Measurements from ENCODE around the gene PEX7. TPM values are rescaled to one million over a fixed set of nuclear protein-coding genes. Genes with fewer than 3 reads are reported as not detected.

The PEX7 gene
- total and polyA plus RNA-seq, 2 of the 8 experiments (the other 6 are each of a cell fraction or from before 2014, with no cell fraction given), result 6.4 to 11.0 TPM

DNA sequence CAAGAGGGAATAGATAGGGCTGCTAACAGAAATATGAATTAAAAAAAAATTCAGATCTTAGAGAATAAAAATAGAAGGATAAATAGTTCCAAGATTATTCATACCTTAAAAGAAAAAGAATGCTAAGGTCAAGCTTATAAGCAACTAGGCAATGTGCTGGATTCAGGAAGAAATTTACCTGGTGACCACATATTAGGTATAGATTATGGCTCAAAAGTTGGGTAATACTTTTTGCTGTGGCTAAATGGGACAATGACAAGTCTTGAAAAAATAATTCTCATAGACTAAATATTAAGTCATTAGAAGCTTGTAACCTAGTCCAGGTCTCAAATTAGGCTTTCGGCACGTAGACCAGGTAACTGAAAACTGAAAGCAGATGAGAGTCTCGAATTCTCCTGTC is 47.3 kb upstream of the PEX7 start:
- WGBS, 2 experiments (ENCODE audit: extremely low coverage in 1 of 2, insufficient coverage in 1 of 2, insufficient read length in 1 of 2, insufficient replicate concordance in 2 of 2, low coverage in 1 of 2, low lambda C conversion rate in 2 of 2, missing lambda C conversion rate in 1 of 2), result 87% methylated on average over 3 of the region's 3 CpGs; no CpG with 5 or more reads in 1 of the 2 experiments
- no peak for TF ChIP-seq NANOG (IDR thresholded peaks at IDR 0.05; ENCODE audit: insufficient read depth, low read depth, low read length, poor library complexity, severe bottlenecking)
- TF ChIP-seq BRCA1 (IDR thresholded peaks at IDR 0.05; ENCODE audit: low read depth, low read length), result no peak
- TF ChIP-seq RBBP5 (IDR thresholded peaks at IDR 0.05; ENCODE audit: borderline replicate concordance, low read depth, low read length), result no peak
- no peak for TF ChIP-seq RAD21 (IDR thresholded peaks at IDR 0.05 in 1 of 2, conservative IDR thresholded peaks at IDR 0.05 in 1 of 2; ENCODE audit: low read depth in 2 of 2, low read length in 2 of 2)
- no peak for TF ChIP-seq POLR2AphosphoS5 (IDR thresholded peaks at IDR 0.05; ENCODE audit: low read depth, low read length)
- TF ChIP-seq ASH2L (IDR thresholded peaks at IDR 0.05; ENCODE audit: low read length), result no peak
- no peak for TF ChIP-seq YY1 (IDR thresholded peaks at IDR 0.05; ENCODE audit: low read depth, low read length)
- no peak for TF ChIP-seq MAFK (IDR thresholded peaks at IDR 0.05; ENCODE audit: low read depth, low read length)
- TF ChIP-seq CHD2 (IDR thresholded peaks at IDR 0.05; ENCODE audit: low read length), result no peak
- no peak for TF ChIP-seq EZH2 (IDR thresholded peaks at IDR 0.05; ENCODE audit: low read depth, low read length, severe bottlenecking)
- no peak for TF ChIP-seq CTBP2 (IDR thresholded peaks at IDR 0.05; ENCODE audit: borderline replicate concordance, insufficient read depth, insufficient read length, low read length)
- no peak for TF ChIP-seq CTCF (IDR thresholded peaks at IDR 0.05; ENCODE audit: control extremely low read depth in 1 of 3, insufficient read depth in 1 of 3, low read depth in 1 of 3, low read length in 3 of 3)

More for the DNA sequence above, 47.3 kb upstream of the PEX7 start:
- H3K27me3 ChIP-seq (replicated peaks in 1 of 4; ENCODE audit: control insufficient read depth in 3 of 4, extremely low read depth in 1 of 4, insufficient read depth in 3 of 4, low read length in 3 of 4), result no peaks in the 10 kb centered on the region
- no peak for FAIRE-seq
- DNase-seq (ENCODE audit: low read depth in 1 of 2, low spot score in 2 of 2), result no peak
- H3K79me1 ChIP-seq (ENCODE audit: low read depth, low read length), result no peaks in the 10 kb centered on the region
- H3K18ac ChIP-seq (ENCODE audit: extremely low read depth, low read length), result no peak overlapping the region
- POLR2A ChIA-PET (ENCODE audit: partially characterized antibody), result no interaction called here
- no peak overlapping the region for H2AK5ac ChIP-seq (ENCODE audit: low read depth, low read length)
- no peak overlapping the region for H2BK20ac ChIP-seq (ENCODE audit: low read length)
- H3K27ac ChIP-seq (ENCODE audit: low read depth, low read length), result no peak overlapping the region
- no peak overlapping the region for H3K14ac ChIP-seq (ENCODE audit: insufficient read length)
- no peak overlapping the region for H2AFZ ChIP-seq (ENCODE audit: low read length)
- H3K79me2 ChIP-seq (ENCODE audit: control insufficient read depth in 1 of 2, insufficient read depth in 2 of 2, low read length in 2 of 2), result no peaks in the 10 kb centered on the region
- H3K36me3 ChIP-seq (ENCODE audit: control insufficient read depth in 2 of 4, insufficient read depth in 4 of 4, low read length in 3 of 4), result no peaks in the 10 kb centered on the region
- no peaks in the 10 kb centered on the region for H4K20me1 ChIP-seq (replicated peaks in 1 of 2; ENCODE audit: control insufficient read depth in 1 of 2, insufficient read depth in 2 of 2, low read length in 2 of 2)
- H2BK15ac ChIP-seq (ENCODE audit: low read length), result no peak overlapping the region
- no peak overlapping the region for H4K8ac ChIP-seq (ENCODE audit: extremely low read depth, insufficient read depth, low read length)
- no peaks in the 10 kb centered on the region; a peak in 1 of 4 replicates for H3K9me3 ChIP-seq (ENCODE audit: insufficient read depth in 2 of 2, low read depth in 1 of 2, low read length in 1 of 2)
- no peak overlapping the region for H3K4me2 ChIP-seq (ENCODE audit: insufficient read depth in 1 of 2, low read depth in 2 of 2, low read length in 2 of 2)
- no peak overlapping the region for H2BK5ac ChIP-seq (ENCODE audit: low read depth, low read length)
- no peak overlapping the region for H4K91ac ChIP-seq (replicated peaks; ENCODE audit: insufficient read length, low read length)
- H3K23me2 ChIP-seq (ENCODE audit: low read depth, low read length), result no peaks in the 10 kb centered on the region
- no peak overlapping the region for H3K4ac ChIP-seq (replicated peaks; ENCODE audit: insufficient read length, low read depth, low read length)
- H4K5ac ChIP-seq (ENCODE audit: insufficient read length, low read depth, low read length), result no peak overlapping the region
- no peak overlapping the region for H2BK120ac ChIP-seq (replicated peaks; ENCODE audit: low read depth, low read length)
- no peak overlapping the region for H3K9ac ChIP-seq (replicated peaks in 1 of 4; ENCODE audit: extremely low read depth in 1 of 4, low read depth in 3 of 4, low read length in 3 of 4)
- no peak overlapping the region; the same call in 1 of the 2 replicates for H2BK12ac ChIP-seq (ENCODE audit: low read depth, low read length)
- H3K4me3 ChIP-seq (ENCODE audit: extremely low read depth in 1 of 4, insufficient read depth in 2 of 4, low read depth in 3 of 4, low read length in 4 of 4), result no peak overlapping the region
- no peak overlapping the region for H3K56ac ChIP-seq (replicated peaks; ENCODE audit: insufficient read length, low read depth, low read length)
- H3K23ac ChIP-seq (ENCODE audit: insufficient read length), result no peak overlapping the region
- H3K4me1 ChIP-seq (replicated peaks in 1 of 4; ENCODE audit: control insufficient read depth in 3 of 4, insufficient read depth in 4 of 4, low read length in 3 of 4), result peaks cover 3 to 8% (median 4%) of the 10 kb centered on the region in 4 experiments; a peak in 5 of 7 replicates
- CTCF ChIA-PET (ENCODE audit: partially characterized antibody), result no interaction called here

All from H1 (cell line).